NOMO-1 (cell line): Measurements from ENCODE around the gene GJC1.
A peak's percentile ranks its signal among the peaks of the same experiment; 100 is the strongest.

Experiments
- DNase-seq, 2 experiments: peaks; one replicate each; lab custom pipeline; 2025; ENCODE audit not compliant: unreplicated experiment in 2 of 2; lab: John Stamatoyannopoulos, UW

Gene GJC1

GRCh38 chr17:44829523-44830358 is at the start of gene GJC1:
GJC1 (minus strand) TSS chr17:44830287; CDS start chr17:44805817, 24,470 bp downstream.
- no peak for DNase-seq

DNA sequence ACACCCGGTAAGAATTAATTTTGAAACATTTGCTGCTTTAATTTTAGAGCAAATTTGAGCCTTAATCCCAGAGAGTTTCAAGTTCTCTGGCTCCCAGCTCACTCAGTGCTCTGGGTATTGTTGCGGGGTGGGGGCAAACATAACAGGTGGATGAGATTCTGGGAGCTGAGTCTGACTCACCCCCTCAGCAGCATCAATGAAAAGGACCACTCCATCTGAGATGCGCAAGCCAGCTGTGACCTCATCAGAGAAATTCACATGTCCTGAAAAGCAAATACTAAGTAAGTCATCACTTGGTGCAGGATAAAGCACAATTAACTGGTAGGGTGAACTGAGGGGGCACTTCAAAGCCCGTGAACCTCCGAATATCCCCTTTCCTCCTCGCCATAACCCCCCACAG is 49.3 kb upstream of the GJC1 start:
- DNase-seq: no peak

- DNase-seq: peak in 1 of 2 experiments; percentile 17
Observed at GRCh38 chr17:44878627-44879221, 48.6 kb upstream of the GJC1 start.

- DNase-seq: no peak
Observed at GRCh38 chr17:44877121-44877520, 47.0 kb upstream of the GJC1 start.

DNA sequence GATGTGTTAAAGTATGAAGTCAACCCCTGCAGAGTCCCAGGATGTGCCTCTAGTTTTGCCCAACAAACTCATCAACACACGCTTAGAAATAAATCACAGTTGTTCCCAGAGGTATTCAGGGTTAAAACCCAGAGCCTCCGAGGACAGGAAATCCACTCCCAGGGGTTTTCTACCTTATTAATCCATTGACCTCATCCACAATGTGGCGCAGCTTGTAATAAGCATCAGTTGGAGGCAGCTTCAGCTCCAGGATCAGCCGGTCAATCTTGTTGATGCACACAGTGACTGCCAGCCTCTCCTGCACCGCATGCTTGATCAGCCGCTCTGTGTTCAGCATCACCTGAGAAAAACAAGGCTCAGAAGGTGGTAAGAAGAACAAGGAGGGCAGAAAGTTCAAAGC is 45.7 kb upstream of the GJC1 start:
- DNase-seq: no peak

- no peak for DNase-seq
Observed at GRCh38 chr17:44872131-44872768, 42.2 kb upstream of the GJC1 start.

DNA sequence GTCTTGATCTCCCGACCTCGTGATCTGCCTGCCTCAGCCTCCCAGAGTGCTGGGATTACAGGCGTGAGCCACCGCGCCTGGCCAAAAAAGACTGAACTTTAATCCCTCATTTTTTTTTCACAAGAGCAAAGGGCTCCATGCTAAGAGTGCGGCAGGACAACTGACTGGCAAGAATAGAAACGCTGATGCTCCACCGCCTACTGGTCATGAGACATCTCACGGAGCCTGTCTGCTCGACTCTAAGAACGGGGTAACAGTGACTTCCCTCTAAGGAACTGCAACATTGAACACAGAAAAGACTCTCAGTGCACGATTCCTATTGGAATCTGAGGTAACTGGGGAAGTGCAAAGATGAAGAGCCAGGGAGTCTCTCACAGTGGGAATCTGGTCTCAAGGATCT is 41.5 kb upstream of the GJC1 start:
- DNase-seq: no peak

DNA sequence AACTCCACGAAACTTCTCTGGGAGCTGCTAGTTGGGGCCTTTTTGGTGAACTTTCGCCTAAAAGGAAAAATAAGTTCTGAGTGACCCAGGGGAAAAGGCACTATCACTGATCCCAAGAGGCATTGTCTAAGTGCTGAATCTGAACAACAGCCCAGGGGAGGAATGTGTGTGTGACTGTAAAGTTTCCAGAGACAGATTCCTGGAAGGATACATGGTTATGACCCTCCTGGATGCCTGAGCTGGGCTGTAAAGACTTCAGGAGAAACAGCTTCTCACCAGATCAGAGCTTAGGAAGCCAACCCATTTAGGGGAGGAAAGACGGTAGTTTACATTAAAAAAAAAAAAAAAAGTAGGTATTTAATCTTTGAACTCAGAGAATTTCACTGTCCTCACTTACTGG is 37.8 kb upstream of the GJC1 start:
- no peak for DNase-seq

- DNase-seq: no peak
Observed at GRCh38 chr17:44865931-44866330, 35.8 kb upstream of the GJC1 start.

DNA sequence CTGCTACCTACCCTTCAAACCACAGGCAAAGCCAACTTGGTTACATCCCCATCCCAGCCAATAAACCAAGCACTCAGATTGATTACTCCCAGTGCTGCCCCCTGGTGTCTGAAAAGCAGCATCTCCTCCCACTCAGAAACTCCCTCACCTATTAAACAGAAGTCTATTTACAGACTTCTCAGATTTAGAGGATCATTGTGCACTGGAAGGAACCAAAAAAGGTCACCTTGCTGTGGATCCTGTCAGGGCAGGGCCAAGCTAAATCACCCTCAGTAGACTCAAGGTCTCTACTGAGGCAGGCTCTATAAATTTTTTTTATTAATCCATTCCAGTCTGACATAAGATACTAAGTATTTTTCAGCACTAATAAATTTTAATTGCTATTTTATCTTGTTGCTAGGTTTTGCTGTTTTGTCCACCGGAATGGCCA is 35.2 kb upstream of the GJC1 start:
- DNase-seq: peak; percentile 56 to 57

DNA sequence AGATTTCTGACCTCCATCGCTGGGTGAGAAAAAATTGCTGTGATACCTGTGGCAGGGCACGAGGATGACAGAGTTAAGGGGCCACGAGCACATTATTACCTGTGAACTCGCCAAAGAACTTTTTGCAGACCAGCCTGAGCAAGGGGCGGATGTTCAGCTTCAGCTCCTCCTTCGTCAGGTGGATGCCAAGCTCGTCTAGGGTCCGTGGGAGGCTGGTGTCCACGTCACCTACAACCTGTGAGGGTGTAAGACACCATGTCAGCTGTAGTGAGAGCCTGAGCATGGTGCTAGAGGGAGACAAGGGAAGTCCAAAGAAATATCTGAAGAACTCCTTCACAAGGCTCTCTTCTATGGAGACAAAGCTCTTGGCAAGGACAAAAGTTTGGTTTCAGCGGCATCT is 34.7 kb upstream of the GJC1 start:
- DNase-seq: no peak

DNA sequence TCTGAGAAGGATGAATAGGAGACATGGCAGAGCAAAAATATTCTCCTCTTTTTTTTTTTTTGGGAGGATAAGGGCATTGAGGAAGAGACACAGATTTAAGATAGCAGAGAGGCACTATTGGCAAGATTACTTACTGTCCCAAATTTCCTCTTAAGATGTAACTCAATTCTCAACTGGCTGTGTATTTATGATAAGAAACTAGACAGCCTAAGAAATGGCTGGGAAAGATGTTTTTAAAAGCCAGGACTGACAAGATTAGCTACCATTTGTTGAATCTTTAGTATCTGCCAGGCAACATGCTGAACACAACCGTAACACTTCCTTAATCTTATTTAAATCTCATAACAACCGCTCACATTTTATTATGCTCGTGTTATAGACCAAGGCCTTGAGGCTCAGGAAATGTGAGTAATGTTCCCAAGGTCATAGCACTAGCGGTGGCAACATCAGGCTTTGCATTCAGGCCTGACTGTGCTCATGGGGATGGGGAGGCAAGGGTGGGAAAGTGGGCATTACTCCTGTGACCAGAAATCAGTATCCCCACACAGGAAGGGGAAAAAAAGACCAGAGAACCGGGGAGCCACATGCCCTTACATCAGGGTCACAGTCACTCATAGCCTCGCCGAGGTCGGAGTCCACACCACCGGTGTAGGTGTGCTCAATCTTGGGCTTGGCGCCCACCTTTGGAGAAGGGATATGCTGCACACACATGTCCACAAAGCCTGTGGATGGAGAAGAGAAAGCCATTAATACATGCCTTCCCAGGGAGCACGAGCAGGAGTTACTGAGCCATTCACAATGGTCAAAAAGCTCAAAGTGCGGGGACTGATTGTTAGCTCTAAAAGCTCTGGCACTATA is 33.2 kb upstream of the GJC1 start:
- no peak for DNase-seq

DNA sequence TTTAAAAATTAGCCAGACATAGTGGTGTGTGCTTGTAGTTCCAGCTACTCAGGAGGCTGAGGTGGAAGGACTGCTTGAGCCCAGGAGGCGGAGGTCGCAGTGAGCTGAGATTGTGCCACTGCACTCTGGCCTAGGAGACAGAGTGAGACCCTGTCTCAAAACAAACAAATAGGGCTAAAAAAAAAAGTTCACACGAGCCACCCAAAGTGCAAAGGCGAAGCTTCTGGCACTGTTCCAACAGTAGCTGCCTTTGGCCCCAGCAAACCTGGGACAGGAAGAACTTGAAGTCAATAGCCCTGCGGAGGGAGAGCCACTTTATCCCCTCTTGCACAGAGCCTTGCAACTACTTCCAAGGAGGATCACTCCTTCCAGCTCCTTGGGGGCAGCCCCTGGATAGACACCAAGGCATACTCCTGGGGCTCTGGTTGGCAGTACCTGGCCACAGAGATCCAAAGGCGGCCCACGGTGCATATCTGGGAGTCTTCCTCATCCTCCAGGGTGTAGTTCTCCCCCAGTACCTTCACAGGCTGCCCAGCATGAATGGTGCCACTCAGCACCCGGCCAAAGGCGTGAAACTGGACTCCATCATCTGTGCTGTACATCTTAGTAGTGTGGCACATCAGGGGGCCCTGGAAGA is 32.3 kb upstream of the GJC1 start:
- DNase-seq: no peak

GRCh38 chr17:44859701-44860100 is 29.6 kb upstream of the GJC1 start:
- DNase-seq: no peak

- no peak for DNase-seq
Observed at GRCh38 chr17:44854192-44854591, 24.1 kb upstream of the GJC1 start.

DNA sequence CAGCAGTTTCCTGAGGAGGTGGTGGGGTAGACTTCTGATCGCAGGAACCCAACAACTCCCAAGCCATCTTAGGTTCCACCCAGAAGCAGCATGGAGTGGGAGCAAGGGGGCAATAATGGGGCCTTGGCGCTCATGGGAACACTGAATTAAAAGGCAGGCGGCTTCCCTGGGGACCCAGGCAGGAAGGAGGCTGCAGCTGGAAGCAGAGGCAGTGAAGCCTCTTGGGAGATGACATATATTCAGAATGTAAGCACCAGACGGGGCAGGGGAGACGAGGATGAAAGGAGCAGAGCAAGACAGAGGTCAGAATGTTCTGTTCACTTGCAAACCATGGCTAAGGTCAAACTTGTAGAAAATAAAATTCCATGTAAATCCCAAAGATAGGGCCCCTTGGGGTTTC is 20.5 kb upstream of the GJC1 start:
- no peak for DNase-seq

DNA sequence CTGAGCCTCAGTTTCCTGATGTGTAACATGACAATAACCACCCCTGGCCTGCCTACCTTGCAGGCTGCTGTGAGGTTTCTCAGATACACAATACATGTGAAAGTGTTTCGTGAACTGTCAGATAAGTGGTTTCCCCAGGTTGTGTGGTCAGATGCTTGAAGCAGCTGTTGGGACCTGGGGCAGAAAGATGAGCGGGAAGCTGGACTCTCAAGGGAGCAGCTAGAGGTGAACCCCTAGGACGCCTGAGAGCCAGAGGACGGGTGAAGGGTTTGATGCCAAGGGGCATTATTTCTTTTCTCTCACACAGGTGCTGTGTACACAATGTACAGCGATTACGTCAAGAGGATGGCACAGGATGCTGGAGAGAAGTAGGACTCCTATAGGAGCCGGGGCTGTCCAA is 19.9 kb upstream of the GJC1 start:
- DNase-seq: no peak

- no peak for DNase-seq
Observed at GRCh38 chr17:44848961-44849489, 18.9 kb upstream of the GJC1 start.

DNA sequence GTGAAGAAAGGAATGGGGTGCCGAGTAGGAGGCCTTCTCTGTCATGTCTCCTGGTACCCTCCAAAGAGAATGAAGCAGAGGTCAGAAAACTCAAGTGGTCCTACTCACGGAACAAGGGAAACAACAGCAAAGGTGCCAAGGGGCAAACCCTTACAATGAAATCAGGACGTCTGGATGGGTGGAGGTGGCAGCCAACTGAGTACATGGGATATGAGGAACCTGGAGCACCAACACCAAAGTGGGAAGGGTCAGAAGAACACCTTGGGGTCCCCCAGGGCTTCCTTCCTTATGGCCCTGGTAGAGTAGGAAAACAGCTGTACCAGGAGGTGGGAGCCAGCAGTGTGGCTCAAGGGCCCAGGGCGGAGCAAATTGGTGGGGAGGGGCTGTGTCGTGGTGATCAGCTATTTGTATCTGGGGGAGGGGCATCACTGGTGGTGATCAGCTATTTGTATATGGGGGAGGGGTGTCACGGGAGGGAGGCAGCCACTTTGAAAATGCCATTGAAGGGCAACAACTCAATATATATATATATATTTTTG is 18.2 kb upstream of the GJC1 start:
- DNase-seq: no peak

- no peak for DNase-seq
Observed at GRCh38 chr17:44847586-44847985, 17.5 kb upstream of the GJC1 start, which contains the start of gene HIGD1B. HIGD1B (plus strand) TSS chr17:44847883; CDS start chr17:44848153, 270 bp downstream.
